ENCODE measurements around the gene FILIP1L. TPM values are rescaled to one million over a fixed set of nuclear protein-coding genes. Genes with fewer than 3 reads are reported as not detected.

FILIP1L gene
- total RNA-seq, 1 experiment from 2014 or later = 0.07 TPM

- Histone ChIP-seq H2BK12ac (ENCODE audit: insufficient read length, low read depth, low read length) (no peak overlapping the region), H3K23me2 (ENCODE audit: insufficient read length, low read depth, low read length, poor library complexity, severe bottlenecking) (no peaks in the 10 kb centered on the region), H2BK120ac (ENCODE audit: low read depth, low read length, poor library complexity, severe bottlenecking) (no peak overlapping the region), H4K91ac (ENCODE audit: insufficient read length, low read depth, low read length) (no peak overlapping the region), H3K4ac (ENCODE audit: low read depth, low read length) (no peak overlapping the region), H2BK20ac (ENCODE audit: low read depth, low read length, poor library complexity, severe bottlenecking) (no peak overlapping the region), H3K4me2 (ENCODE audit: insufficient read depth, insufficient read length, low read length) (no peak overlapping the region), H3K9ac (ENCODE audit: extremely low read depth, insufficient read length, low read length) (no peak overlapping the region), H3K4me1 (ENCODE audit: insufficient read depth, low read length) (no peaks in the 10 kb centered on the region), H2BK15ac (ENCODE audit: low read depth, low read length) (no peak overlapping the region), H3K14ac (ENCODE audit: insufficient read depth, low read length) (no peak overlapping the region), H4K5ac (ENCODE audit: insufficient read length, low read depth, low read length) (no peak overlapping the region), H2AFZ (ENCODE audit: low read length) (no peak overlapping the region), H3K27ac (ENCODE audit: insufficient read length, low read depth, low read length) (no peak overlapping the region), H3T11ph (ENCODE audit: low read length) (no peak overlapping the region), H2AK5ac (ENCODE audit: insufficient read length, low read length) (no peak overlapping the region), H2BK5ac (ENCODE audit: insufficient read length, low read length) (no peak overlapping the region), H3K27me3 (ENCODE audit: insufficient read depth, low read length) (no peaks in the 10 kb centered on the region), H4K20me1 (ENCODE audit: control insufficient read depth, insufficient read depth, insufficient read length) (no peaks in the 10 kb centered on the region), H3K23ac (ENCODE audit: insufficient read length, low read depth, low read length) (no peak overlapping the region), H4K8ac (replicated peaks; ENCODE audit: insufficient read length, low read depth, low read length) (no peak overlapping the region), H3K79me2 (ENCODE audit: insufficient read depth, low read length) (no peaks in the 10 kb centered on the region), H3K56ac (ENCODE audit: insufficient read length, low read depth, low read length) (no peak overlapping the region), H3K9me3 (ENCODE audit: control insufficient read depth, low read depth, low read length) (no peaks in the 10 kb centered on the region), H3K18ac (ENCODE audit: insufficient read length, low read depth, low read length) (no peak overlapping the region), H3K79me1 (ENCODE audit: insufficient read depth, low read depth, low read length, poor library complexity, severe bottlenecking) (peaks cover 3% of the 10 kb centered on the region)
- Mint-ChIP-seq H3K27me3 (ENCODE audit: low read depth) (no peaks in the 10 kb centered on the region), H3K36me3 (ENCODE audit: insufficient read depth in 1 of 3, low read depth in 3 of 3) (peaks cover 0 to 5% (median 4%) of the 10 kb centered on the region in 3 experiments; a peak in 3 of 7 replicates), H3K9me3 (no peaks in the 10 kb centered on the region), H3K27ac (peak overlapping the region; percentile 0 to 28 (median 4); a peak in 4 of 7 replicates), H3K4me3 (no peak overlapping the region), H3K4me1 (peaks cover 4 to 11% of the 10 kb centered on the region in 2 experiments)
- no peak for TF ChIP-seq CTCF (conservative IDR thresholded peaks at IDR 0.05)
- no peak for DNase-seq
- no CpG with 5 or more reads among the region's 14 CpGs for WGBS (ENCODE audit: extremely low coverage, insufficient read length, low lambda C conversion rate)
These were observed 290.3 kb downstream of the FILIP1L start for GRCh38 chr3:99823723-99824711.
